ENCODE measurements around the gene ATP2A3.
A peak's percentile ranks its signal among the peaks of the same experiment; 100 is the strongest.

The ATP2A3 gene

DNA sequence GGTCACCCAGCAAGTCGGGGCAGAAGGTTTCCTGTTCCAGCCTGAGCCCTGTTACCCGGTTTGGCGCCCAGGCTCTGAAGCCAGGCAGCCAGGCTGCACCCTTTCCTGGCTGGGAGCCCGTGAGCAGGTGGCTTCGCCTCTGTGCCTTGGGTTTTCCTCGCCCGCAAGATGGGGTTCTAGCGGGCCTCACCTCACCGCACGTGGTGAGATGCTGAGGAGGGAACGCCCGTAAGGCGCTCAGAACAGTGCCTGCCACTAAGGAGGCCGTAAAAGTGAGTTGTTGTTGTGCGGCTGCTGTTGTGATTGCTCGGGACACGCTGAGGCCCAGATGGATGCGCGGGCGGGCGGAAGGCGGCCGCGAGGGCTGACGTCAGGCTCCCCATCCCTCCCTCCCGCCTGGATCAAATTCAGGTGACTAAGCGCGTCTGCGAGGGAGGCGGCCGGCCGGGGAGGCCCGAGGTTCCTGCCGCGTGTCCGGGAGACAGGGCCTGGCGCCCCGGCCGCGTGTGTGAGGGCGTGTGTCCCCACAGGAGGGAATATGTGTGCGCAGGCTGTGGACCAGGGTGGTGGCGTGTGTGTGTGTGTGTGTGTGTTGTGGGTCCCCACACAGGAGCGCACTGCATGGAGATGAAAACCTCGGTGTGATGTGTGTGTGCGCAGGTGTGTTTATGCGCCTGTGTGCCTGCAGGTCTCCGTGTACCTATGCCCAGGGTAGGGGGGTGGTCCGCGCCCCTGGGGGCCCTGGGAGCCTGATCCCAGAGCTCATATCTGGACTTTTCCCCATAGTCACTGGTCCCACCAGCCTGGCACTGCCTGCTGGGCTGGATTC lies 75.7 kb downstream of the ATP2A3 start:
- DNase-seq: peak; percentile 94

DNA sequence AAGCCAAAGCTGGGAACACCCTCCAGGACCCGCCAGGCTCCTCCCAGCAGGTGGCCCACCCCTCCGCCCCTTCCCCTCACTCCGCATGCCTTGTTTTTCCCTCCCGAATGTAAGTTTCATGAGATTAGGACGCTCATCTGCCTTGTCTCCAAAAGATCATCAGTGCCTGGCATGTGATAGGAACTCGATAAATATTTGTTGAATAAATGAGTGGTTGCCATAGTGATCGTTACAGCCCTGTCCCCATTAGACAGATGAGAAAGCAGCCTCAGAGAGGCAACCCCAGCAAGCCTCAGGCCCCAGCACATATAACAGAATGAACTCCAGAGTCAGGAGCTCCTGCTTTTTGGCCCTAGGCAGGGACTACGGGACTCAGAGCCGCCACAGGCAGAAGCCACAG lies 76.4 kb downstream of the ATP2A3 start:
- no peak for DNase-seq

DNA sequence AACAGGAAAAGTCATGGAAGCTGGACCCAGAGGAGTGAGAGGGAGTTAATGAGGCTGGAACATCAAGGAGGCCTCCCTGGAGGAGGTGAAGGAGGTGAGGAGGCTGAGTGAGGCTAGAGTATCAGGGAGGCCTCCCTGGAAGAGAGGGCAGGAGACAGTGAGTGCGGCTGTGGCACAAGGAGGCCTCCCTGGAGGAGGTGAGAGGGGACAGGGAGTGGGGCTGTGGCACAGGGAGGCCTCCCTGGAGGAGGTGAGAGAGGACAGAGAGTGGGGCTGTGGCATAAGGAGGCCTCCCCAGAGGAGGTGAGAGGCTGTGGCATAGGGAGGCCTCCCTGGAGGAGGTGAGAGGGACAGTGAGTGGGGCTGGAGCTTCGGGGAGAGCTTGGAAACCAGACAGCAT lies 76.8 kb downstream of the ATP2A3 start:
- DNase-seq: no peak

DNA sequence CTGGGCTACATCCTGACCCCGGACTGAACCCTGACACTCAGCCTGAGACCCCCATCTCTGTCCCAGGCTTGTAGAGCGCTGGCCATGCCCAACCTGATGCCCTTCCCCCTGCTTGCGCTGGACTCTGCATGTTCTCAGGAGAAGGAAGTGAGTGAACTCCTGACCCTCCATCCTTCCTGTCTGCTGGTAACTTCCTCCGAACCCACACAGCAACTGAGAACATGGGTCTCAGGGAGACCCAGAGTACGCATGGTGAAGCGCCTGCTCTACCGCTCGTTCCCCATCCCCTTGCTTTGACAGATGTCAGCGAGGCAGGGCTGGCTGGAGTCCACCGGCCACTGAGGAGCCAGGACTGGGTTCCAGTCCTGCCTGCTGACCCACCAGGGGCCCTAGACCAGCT lies 77.5 kb downstream of the ATP2A3 start:
- DNase-seq: no peak

DNA sequence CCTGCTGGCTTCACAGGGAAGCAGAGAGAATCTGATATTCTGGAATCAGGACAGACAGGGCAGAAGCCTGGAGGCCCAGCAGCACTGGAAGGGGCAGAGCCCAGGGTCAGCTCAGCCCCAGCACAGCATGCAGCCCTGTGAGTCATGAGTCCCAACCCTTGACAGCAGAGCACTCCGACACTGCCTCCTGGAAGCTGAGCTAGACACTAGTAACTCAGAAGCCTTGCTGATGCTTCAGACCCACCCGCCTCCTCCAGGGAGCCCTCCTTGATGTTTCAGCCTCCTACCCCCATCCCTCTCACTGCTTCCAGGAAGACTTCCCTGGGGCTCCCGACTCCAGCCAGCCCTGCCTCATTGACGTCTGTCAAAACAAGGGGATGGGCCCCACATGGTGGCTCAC lies 78.3 kb downstream of the ATP2A3 start:
- DNase-seq: no peak

DNA sequence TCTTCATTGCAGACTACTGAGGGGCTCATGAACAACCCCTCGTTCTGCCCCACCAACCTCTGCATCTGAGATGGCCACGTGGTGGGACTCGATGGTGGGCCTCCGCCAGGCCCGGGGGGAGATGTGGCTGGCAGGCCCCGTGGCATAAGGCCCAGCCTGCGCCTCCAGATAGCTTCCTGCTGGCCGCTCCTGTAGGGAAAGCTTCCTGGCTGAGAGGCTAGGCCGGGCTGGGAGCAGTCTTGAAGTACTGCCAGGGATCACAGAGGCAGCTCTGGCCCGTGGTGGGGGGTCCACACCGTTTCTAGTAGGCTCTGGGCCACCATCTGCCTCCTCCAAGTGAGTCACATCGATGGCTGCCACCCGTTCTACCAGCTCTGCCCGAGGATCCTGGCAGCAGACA lies 79.0 kb downstream of the ATP2A3 start:
- DNase-seq: no peak

DNA sequence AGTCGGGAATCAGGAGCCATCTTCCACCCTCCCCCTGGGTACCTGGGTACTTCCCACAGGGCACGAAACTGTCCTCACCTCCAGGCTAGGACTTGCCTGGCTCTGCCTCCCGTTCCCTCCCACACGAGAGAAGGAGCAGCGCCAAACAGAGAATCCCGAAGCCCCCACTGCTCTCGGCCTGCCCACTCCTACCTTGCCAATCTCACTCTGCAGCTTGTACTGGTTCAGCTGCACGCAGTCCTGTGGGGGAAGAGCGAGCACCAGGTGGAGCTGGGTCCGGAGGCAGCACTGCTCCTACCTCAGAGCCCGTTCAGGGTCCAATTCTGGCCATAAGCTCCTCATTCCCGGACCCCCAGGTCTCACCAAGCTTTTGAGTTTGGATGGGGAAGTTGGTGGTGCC lies 80.0 kb downstream of the ATP2A3 start:
- no peak for DNase-seq

DNA sequence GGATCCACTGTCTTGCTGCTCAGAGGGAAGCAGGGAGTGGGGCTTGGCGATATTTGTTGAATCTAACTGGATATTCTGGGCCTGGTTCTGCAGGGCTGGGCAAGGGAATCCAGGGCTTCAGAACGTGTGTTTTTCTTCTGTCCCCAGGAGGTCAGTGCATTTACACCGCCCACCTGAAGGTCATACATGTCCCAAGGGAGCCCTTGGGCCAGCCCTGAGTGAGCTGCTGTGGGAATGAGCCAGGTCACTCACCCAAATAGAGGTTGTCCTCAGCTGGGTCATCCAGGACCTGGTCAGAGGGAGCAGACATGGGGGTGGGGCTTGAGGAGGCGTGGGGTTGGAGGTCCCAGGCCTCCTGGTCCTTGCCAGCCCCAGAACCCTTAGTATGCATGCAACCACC lies 82.0 kb downstream of the ATP2A3 start:
- no peak for DNase-seq

DNA sequence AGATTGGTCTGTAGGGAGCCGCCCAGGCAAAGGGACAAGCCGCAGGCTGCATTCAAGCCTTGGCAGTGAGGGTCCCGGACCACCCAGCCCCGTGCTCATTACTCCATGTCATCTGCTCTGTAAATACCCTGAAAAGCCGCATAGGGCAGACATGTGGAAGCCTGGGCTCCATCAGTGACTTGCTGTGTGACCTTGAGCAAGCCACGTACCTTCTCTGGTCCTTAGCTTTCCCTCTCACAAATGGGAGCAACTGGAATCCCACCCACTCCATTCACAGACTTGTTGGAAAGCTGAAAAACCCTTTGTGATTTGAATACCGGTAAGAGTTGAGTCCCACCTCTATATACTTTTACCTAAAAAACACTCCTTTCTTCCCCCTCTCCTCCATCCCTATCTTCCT lies 83.3 kb downstream of the ATP2A3 start:
- DNase-seq: no peak

DNA sequence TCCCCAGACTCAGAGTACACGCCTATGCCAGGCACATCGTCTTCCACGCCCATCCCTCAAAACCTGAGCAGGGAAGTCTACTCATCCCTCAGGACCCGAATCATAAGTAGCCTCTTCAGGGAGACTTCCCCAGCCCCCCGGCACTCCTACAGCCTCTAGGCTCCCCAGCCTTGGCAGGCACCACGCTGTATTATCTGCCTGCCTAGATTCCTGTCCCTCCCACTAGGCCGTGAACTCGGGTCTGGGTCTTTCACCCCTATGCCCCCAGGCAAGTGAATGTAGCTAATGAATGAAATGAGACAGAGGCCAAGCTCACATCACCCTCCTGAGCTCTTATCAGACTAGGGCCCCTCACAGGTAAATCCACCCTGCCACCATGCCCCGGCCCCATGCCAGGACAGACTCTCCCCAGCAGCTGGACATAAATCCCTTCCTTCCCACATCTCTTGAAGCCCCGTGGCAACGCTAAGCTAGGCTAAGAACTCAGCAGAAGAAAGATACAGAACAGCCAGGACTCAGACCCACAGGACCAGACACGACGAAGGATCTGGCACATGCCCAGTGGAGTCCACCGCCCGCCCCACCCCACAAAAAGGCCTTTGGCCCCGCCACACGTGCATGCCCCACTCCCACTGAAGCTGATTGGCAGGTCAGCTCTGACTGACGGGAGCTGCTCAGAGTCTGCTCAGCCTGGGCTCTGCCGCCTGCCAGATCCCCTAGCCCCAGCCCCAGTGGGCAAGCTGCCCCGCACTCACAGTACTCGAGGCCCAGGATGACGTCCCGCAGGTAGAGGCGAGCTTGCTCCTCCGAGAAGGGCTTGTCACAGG lies 84.4 kb downstream of the ATP2A3 start:
- DNase-seq: no peak

DNA sequence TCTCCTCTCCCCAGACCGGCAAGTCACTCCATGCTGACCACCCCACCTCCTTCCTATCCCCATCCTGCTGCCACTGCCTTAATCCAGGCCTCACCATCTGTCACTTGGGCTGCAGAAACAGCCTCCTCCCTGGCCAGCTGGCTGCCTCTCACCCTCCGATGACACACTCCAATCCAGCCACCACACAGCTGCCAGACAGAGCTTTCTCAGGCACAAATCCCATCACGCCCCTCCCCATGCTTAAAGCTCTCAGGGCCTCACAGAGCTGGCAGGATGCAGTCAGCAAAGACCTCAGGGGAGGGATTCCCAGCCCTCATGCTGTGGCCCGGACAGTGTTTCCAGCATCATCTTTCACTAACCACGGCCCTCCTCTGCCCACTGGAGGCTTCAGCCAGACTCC lies 85.1 kb downstream of the ATP2A3 start:
- peak; percentile 80 for DNase-seq

DNA sequence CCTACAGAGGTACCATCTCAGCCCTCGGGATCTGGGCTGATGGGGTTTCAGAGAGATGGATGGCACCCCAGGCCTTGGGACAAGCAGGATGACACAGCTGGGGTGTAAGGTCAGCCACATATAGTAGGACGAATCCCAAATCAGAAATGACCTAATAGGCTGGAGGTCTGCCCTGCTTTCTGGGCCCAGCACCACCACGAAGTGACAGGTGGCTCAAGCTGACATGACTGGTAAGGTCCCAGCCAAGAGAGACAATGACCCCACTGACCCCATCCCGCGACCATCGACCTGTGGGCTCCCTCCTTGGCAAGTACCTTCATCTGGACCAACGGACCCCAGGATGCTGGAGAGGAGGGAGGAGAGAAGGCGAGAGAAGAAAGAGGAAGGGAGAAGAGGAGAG lies 87.0 kb downstream of the ATP2A3 start:
- no peak for DNase-seq

DNA sequence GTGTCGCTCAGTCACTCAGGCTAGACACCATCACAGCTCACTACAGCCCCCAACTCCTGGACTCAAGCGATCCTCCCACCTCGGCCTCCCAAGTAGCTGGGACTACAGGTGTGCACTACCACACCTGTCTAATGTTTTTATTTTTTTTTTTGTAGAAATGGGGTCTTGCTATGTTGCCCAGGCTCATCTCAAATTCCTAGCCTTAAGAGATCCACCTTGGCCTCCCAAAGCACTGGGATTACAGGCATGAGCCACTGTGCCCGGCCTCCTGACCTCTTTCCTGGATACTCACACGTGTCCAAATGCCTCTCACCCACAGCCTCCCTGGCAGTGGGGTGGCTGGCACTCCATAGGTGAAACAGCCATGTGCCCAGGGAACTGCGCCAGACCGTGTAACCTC lies 88.9 kb downstream of the ATP2A3 start:
- no peak for DNase-seq
